GM12892 (cell line): ENCODE measurements around the gene C20orf204.

Experiments
- POLR2A ChIP-seq: IDR thresholded peaks from 2 replicates; pipeline ENCODE4 v1.6.1; 2011; ENCODE audit warnings: low read depth, low read length, control low read depth
- POLR2AphosphoS5 ChIP-seq: IDR thresholded peaks from 2 replicates; pipeline ENCODE4 v1.6.1; 2011; ENCODE audit warnings: low read depth, low read length, control low read depth
- TAF1 ChIP-seq: IDR thresholded peaks from 2 replicates; pipeline ENCODE4 v1.6.1; 2011; ENCODE audit warnings: low read depth, mild to moderate bottlenecking, control low read depth, low read length, borderline replicate concordance

- TF ChIP-seq POLR2A (peak; percentile 43; the same call in 1 of the 2 replicates), POLR2AphosphoS5 (no peak; the same call in 1 of the 2 replicates), TAF1 (no peak)
Measured at GRCh38 chr20:64021124-64021975, 14.6 kb upstream of the C20orf204 start.
